ENCODE data around the gene LRMDA.

Gene LRMDA

GRCh38 chr10:76086761-76087639, 655.6 kb downstream of the LRMDA start:
- Histone ChIP-seq H3K9me3 (ENCODE audit: insufficient read depth, low read depth, low read length) (no peaks in the 10 kb centered on the region), H3K4me3 (ENCODE audit: low read length) (no peak overlapping the region), H3K27me3 (ENCODE audit: insufficient read depth, low read length) (no peaks in the 10 kb centered on the region), H3K4me1 (ENCODE audit: insufficient read depth, low read length) (peaks cover 15% of the 10 kb centered on the region; the same call in 1 of the 2 replicates), H3K36me3 (ENCODE audit: insufficient read depth, low read depth, low read length) (no peaks in the 10 kb centered on the region), H3K9ac (ENCODE audit: low read depth, low read length) (no peak overlapping the region), H3K27ac (ENCODE audit: low read length) (no peak overlapping the region)

DNA sequence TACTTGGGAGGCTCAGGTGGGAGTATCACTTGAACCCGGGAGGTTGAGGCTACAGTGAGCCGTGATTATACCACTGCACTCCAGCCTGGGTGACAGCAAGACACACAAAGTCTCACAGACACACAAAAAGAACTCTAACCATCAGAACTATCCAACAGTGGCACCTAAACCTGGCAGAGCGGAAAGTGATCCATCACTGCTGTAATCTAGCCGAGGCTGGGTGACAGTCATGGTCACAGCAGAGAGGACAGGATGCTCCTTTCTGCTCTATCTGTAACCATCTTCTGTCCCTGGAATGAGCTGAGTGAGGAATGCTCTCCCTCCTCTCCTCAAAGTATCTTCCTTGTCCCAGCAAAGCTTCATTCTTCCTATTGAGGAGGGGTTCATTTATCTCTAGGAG, 656.6 kb downstream of the LRMDA start:
- no peaks in the 10 kb centered on the region for H3K9me3 ChIP-seq (ENCODE audit: insufficient read depth, low read depth, low read length)
- no peak overlapping the region for H3K27ac ChIP-seq (ENCODE audit: low read length)
- H3K4me3 ChIP-seq (ENCODE audit: low read length) = no peak overlapping the region
- peaks cover 7% of the 10 kb centered on the region; the same call in 1 of the 2 replicates for H3K4me1 ChIP-seq (ENCODE audit: insufficient read depth, low read length)
- H3K9ac ChIP-seq (ENCODE audit: low read depth, low read length) = no peak overlapping the region
- H3K36me3 ChIP-seq (ENCODE audit: insufficient read depth, low read depth, low read length) = no peaks in the 10 kb centered on the region
- H3K27me3 ChIP-seq (ENCODE audit: insufficient read depth, low read length) = no peaks in the 10 kb centered on the region

DNA sequence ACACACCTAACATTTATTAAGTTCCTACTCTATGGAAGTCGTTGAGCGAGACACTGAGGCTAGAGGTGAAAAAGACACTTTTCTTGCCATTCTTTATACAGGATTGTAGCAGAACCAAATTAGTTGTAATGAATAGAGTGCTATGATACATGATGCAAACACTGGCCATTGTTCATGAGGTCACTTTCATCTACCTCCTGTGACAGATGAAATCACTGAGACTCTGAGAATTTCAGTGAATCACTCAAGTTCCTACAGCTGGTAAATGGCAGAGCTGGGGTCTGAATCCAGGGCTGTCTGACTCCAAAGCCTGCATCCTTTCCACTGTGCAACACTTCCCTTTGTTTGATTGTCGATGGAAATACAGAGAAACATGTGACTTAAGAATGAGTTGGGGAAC, 657.6 kb downstream of the LRMDA start:
- Histone ChIP-seq H3K9ac (ENCODE audit: low read depth, low read length) (no peak overlapping the region), H3K4me3 (ENCODE audit: low read length) (no peak overlapping the region), H3K4me1 (ENCODE audit: insufficient read depth, low read length) (peaks cover 2% of the 10 kb centered on the region; the same call in 1 of the 2 replicates), H3K9me3 (ENCODE audit: insufficient read depth, low read depth, low read length) (no peaks in the 10 kb centered on the region), H3K27ac (ENCODE audit: low read length) (no peak overlapping the region), H3K27me3 (ENCODE audit: insufficient read depth, low read length) (no peaks in the 10 kb centered on the region), H3K36me3 (ENCODE audit: insufficient read depth, low read depth, low read length) (no peaks in the 10 kb centered on the region)

GRCh38 chr10:76089556-76090180, 658.2 kb downstream of the LRMDA start:
- H3K27me3 ChIP-seq (ENCODE audit: insufficient read depth, low read length) = no peaks in the 10 kb centered on the region
- H3K4me1 ChIP-seq (ENCODE audit: insufficient read depth, low read length) = peaks cover 2% of the 10 kb centered on the region; the same call in 1 of the 2 replicates
- no peak overlapping the region for H3K9ac ChIP-seq (ENCODE audit: low read depth, low read length)
- no peak overlapping the region for H3K27ac ChIP-seq (ENCODE audit: low read length)
- H3K9me3 ChIP-seq (ENCODE audit: insufficient read depth, low read depth, low read length) = no peaks in the 10 kb centered on the region
- no peak overlapping the region for H3K4me3 ChIP-seq (ENCODE audit: low read length)
- H3K36me3 ChIP-seq (ENCODE audit: insufficient read depth, low read depth, low read length) = no peaks in the 10 kb centered on the region

- no peak overlapping the region for H3K9ac ChIP-seq (ENCODE audit: low read depth, low read length)
- H3K4me3 ChIP-seq (ENCODE audit: low read length) = no peak overlapping the region
- H3K27me3 ChIP-seq (ENCODE audit: insufficient read depth, low read length) = no peaks in the 10 kb centered on the region
- H3K4me1 ChIP-seq (ENCODE audit: insufficient read depth, low read length) = no peaks in the 10 kb centered on the region
- H3K36me3 ChIP-seq (ENCODE audit: insufficient read depth, low read depth, low read length) = no peaks in the 10 kb centered on the region
- H3K9me3 ChIP-seq (ENCODE audit: insufficient read depth, low read depth, low read length) = no peaks in the 10 kb centered on the region
- H3K27ac ChIP-seq (ENCODE audit: low read length) = no peak overlapping the region
Observed at GRCh38 chr10:76091926-76092325, 660.5 kb downstream of the LRMDA start.

DNA sequence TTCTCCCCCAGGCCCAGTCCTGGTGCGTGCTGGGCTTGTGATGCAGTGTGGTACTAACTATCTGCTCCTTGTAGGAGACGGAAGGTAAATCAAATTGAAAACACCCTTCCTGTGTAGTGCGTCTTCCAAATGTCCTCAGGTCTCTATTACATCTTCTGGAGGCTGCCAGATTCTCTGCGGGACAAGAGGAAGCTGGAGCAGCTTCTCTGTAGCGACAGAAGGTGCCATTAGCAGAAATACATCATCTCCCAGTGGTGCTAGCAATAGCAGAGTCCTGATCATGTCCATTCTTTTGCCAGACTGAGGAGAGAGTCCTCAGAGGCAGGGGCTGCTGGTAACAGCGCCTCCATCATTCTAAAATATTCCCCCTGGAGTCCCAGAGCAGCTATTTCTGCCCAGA, 675.2 kb downstream of the LRMDA start:
- H3K27ac ChIP-seq (ENCODE audit: low read length) = no peak overlapping the region
- no peaks in the 10 kb centered on the region for H3K27me3 ChIP-seq (ENCODE audit: insufficient read depth, low read length)
- H3K36me3 ChIP-seq (ENCODE audit: insufficient read depth, low read depth, low read length) = no peaks in the 10 kb centered on the region
- no peaks in the 10 kb centered on the region for H3K9me3 ChIP-seq (ENCODE audit: insufficient read depth, low read depth, low read length)
- no peak overlapping the region for H3K9ac ChIP-seq (ENCODE audit: low read depth, low read length)
- no peak overlapping the region for H3K4me3 ChIP-seq (ENCODE audit: low read length)
- peaks cover 11% of the 10 kb centered on the region; the same call in 1 of the 2 replicates for H3K4me1 ChIP-seq (ENCODE audit: insufficient read depth, low read length)

DNA sequence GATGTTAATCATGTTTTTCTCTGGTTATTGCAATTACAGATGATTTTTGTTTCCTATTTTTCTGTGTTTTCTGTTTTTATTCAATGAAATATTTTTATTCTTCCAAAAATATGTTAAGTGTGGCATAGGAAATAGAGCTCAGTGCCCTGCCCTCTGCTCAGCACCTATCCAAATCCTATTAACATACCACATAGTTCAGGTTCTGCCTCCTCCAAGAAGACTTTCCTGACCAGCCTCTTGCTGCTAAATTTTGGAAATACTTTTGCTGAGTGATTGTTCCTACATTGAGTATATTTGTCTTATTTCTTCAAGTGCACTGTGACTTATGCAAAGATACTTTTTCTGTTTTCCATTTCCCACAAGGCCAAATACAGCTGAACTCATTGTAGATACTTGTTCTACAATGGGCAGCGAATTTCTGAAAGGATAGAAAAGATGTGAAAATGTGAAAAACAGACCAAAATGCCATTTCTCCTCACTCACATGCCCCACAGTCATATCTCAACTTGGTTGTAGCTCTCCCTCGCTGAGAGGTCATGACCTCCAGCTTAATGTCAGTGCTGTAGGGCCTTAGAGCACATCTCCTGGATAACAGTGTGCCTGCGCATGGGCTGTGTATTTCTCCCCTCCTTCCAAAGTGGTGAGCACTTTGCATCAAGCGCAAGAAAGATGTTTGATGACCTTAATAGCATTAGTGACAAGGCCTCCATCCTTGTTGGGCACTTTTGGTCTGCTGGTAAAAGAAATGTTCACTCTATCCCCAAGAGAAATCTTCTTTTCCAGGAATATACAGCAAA, 677.3 kb downstream of the LRMDA start:
- no peak overlapping the region for H3K27ac ChIP-seq (ENCODE audit: low read length)
- 0 out of 2 replicates have a peak, but pooled peaks cover 8% of the 10 kb centered on the region for H3K4me1 ChIP-seq (ENCODE audit: insufficient read depth, low read length)
- no peaks in the 10 kb centered on the region for H3K27me3 ChIP-seq (ENCODE audit: insufficient read depth, low read length)
- no peak overlapping the region for H3K4me3 ChIP-seq (ENCODE audit: low read length)
- H3K9me3 ChIP-seq (ENCODE audit: insufficient read depth, low read depth, low read length) = no peaks in the 10 kb centered on the region
- H3K36me3 ChIP-seq (ENCODE audit: insufficient read depth, low read depth, low read length) = no peaks in the 10 kb centered on the region
- no peak overlapping the region for H3K9ac ChIP-seq (ENCODE audit: low read depth, low read length)

DNA sequence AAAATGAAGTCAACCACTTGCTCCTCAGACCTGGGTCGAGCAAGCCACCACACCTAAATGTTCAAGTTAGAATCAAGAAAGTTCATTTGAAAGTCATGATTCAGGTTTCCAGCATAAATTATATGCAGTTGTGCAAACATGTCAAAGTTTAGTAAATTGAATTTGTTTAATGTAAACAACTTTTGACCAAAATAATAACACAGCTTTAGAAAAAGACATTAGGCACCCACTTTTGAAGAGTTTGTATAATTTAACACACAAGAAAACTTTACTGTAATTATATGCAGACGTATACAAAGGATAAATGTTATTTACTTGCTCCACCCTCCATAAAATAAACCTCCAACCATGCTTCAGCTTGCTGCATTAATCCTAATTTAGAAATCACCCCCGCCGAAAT, 680.0 kb downstream of the LRMDA start:
- Histone ChIP-seq H3K4me1 (ENCODE audit: insufficient read depth, low read length) (0 out of 2 replicates have a peak, but pooled peaks cover 3% of the 10 kb centered on the region), H3K36me3 (ENCODE audit: insufficient read depth, low read depth, low read length) (no peaks in the 10 kb centered on the region), H3K27me3 (ENCODE audit: insufficient read depth, low read length) (no peaks in the 10 kb centered on the region), H3K9ac (ENCODE audit: low read depth, low read length) (no peak overlapping the region), H3K4me3 (ENCODE audit: low read length) (no peak overlapping the region), H3K9me3 (ENCODE audit: insufficient read depth, low read depth, low read length) (no peaks in the 10 kb centered on the region), H3K27ac (ENCODE audit: low read length) (no peak overlapping the region)

DNA sequence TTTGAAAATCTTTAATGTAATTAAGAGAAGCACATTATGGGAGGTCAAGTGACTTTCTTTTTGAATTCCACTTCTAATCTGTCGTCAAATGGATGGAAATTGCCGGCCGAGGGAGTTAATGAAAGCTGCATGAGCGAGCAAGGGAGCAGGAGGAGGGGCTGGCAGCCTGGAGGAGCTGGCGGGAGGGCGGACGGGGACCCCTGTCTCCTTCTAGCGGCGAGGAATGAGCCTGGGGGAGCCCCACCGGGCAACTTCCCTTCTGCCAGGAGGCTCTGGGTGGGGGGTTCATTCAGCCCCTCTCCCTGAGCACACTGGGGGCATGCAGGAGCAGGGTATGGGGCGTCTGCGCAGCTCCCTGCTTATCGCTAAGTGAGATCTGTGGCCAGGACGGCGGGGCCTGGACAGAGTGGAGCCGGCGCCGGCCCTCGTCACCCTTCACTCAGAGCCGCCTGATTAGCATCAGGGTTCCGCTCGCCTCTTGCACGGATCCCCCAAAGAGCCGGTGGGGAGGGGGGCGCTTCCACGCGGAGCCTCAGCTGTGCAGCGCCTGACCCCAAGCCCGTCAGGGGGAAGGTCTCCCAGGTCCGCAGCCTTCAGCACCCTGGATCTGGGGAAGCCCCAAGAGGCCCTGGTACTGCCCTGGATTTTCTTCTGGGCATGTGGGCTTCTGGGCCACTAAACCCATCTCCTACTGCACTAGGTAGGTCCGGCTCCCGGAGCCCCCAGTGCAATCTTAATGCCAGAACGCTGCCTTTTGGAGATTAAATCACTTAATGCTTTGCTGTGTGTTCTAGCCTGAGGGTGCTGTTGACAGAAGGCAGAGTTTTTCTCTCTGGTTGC, 680.8 kb downstream of the LRMDA start:
- no peaks in the 10 kb centered on the region for H3K36me3 ChIP-seq (ENCODE audit: insufficient read depth, low read depth, low read length)
- no peaks in the 10 kb centered on the region for H3K27me3 ChIP-seq (ENCODE audit: insufficient read depth, low read length)
- no peaks in the 10 kb centered on the region for H3K9me3 ChIP-seq (ENCODE audit: insufficient read depth, low read depth, low read length)
- H3K4me3 ChIP-seq (ENCODE audit: low read length) = no peak overlapping the region
- H3K9ac ChIP-seq (ENCODE audit: low read depth, low read length) = no peak overlapping the region
- 0 out of 2 replicates have a peak, but pooled peaks cover 3% of the 10 kb centered on the region for H3K4me1 ChIP-seq (ENCODE audit: insufficient read depth, low read length)
- H3K27ac ChIP-seq (ENCODE audit: low read length) = no peak overlapping the region

DNA sequence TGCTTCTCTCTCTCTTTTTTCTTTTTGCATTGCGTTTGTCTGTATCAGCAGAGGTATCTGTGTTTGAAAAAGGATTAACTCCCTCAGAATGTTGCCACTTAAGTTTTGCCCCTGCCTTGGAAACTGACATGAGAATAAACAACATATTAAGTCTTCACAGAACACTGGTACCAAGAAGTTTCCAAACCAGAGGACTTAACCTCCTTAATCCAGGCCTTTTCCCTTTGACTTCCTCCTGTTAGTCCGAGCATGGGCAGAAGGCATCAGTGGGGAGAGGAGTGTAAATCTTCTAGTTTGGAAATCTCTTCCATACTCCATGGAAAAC, 681.4 kb downstream of the LRMDA start:
- H3K27me3 ChIP-seq (ENCODE audit: insufficient read depth, low read length) = no peaks in the 10 kb centered on the region
- no peak overlapping the region for H3K9ac ChIP-seq (ENCODE audit: low read depth, low read length)
- H3K27ac ChIP-seq (ENCODE audit: low read length) = no peak overlapping the region
- H3K4me1 ChIP-seq (ENCODE audit: insufficient read depth, low read length) = 0 out of 2 replicates have a peak, but pooled peaks cover 3% of the 10 kb centered on the region
- H3K4me3 ChIP-seq (ENCODE audit: low read length) = no peak overlapping the region
- H3K9me3 ChIP-seq (ENCODE audit: insufficient read depth, low read depth, low read length) = no peaks in the 10 kb centered on the region
- no peaks in the 10 kb centered on the region for H3K36me3 ChIP-seq (ENCODE audit: insufficient read depth, low read depth, low read length)

DNA sequence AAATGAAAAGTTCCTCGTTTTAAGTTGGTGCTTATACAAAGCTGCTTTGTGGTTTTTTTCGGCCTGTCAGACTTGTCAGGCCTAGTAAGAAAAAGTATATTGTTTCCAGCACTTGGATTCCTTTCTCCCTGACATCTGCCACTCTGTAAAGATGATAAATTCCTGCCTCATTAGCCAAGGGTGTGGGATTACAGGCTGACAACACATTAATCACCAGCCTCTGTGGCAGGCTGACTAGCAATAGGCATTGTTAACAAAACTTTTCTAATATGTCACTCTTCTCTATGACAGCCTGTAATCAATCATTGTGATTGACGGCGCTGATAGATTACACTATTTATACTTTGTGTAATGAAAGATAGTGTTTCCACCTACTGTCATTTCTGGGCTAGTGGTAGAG, 682.5 kb downstream of the LRMDA start:
- H3K27ac ChIP-seq (ENCODE audit: low read length) = no peak overlapping the region
- H3K27me3 ChIP-seq (ENCODE audit: insufficient read depth, low read length) = no peaks in the 10 kb centered on the region
- no peaks in the 10 kb centered on the region for H3K9me3 ChIP-seq (ENCODE audit: insufficient read depth, low read depth, low read length)
- H3K4me3 ChIP-seq (ENCODE audit: low read length) = no peak overlapping the region
- no peaks in the 10 kb centered on the region for H3K36me3 ChIP-seq (ENCODE audit: insufficient read depth, low read depth, low read length)
- H3K4me1 ChIP-seq (ENCODE audit: insufficient read depth, low read length) = 0 out of 2 replicates have a peak, but pooled peaks cover 3% of the 10 kb centered on the region
- no peak overlapping the region for H3K9ac ChIP-seq (ENCODE audit: low read depth, low read length)

Data from iPS-20b (cell line).